ENCODE results near the gene OLFM2. TPM values are rescaled to one million over a fixed set of nuclear protein-coding genes. Genes with fewer than 3 reads are reported as not detected.

OLFM2 gene
- total and polyA plus RNA-seq, 9 of the 15 experiments (the other 6 are each of a cell fraction or from before 2014, with no cell fraction given), result 0.10 to 0.33 (median 0.23) TPM; not detected in 4

DNA sequence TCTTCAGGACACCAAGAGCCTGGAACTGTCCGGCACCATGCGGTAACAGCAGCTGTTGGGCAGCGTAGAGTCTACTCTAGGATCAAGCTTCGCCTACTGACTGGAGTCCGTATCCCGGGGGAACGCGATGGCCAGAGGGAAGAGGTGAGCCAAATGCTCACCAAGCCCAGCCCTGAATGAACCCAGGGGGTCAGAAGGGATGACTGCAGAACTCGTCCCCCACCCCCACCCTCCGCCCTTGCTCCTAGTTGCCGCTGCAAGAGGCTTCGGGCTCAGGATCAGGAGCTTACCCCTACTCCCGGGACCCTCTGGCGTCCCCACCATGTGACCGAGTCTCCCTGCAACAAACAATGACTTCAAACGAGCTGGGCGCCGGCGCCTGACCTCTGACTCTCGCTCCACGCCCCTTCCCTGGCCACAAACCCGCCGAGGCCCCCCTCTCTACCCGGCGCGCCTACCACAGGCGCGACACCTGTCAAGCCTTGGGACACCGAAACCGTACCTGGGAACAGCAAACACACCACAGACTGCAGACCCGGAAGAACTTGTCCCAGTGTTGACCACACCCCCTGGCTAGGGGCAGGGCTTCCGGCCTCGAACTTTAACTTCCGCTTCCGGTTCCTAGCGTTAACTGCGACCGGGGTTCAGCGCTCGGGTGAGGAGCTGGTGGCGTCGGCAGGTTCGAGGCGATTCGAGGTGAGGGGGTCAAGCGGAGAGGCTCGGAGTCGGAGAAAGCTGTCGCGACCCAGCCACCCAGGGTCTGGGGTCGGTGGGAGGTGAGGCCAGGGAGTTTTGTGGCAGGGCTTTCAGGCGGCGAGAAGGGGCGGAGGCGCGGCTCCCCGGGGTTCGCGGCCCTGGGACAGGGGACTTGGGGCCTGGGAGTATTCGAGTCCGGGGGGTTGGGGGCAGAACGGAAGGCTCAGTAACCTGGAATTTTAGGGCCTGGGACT, 108.8 kb downstream of the OLFM2 start, which contains the start of gene UBL5 (continued):
- TF ChIP-seq ELK1 (CRISPR knock-in tag; IDR thresholded peaks at IDR 0.05) (no peak), CCAR2 (IDR thresholded peaks at IDR 0.05; ENCODE audit: low read depth, low read length) (no peak), TSC22D4 (tag; IDR thresholded peaks at IDR 0.05) (no peak), L3MBTL2 (IDR thresholded peaks at IDR 0.05) (no peak; the same call in 1 of the 2 replicates), RCOR1 (IDR thresholded peaks at IDR 0.05; ENCODE audit: borderline replicate concordance in 1 of 2, low read depth in 2 of 2, low read length in 2 of 2) (peak in 1 of 2 experiments; percentile 51; a peak in 1 of 4 replicates), MEF2D (tag; conservative IDR thresholded peaks at IDR 0.05; ENCODE audit: low read depth) (no peak), NELFE (IDR thresholded peaks at IDR 0.05; ENCODE audit: insufficient read depth, insufficient read length) (no peak), ARID2 (IDR thresholded peaks at IDR 0.05) (no peak), SIX5 (IDR thresholded peaks at IDR 0.05; ENCODE audit: borderline replicate concordance in 1 of 2, insufficient read depth in 1 of 2, low read depth in 1 of 2, low read length in 2 of 2) (no peak; a peak in 2 of 4 replicates), ZNF766 (CRISPR knock-in tag; conservative IDR thresholded peaks at IDR 0.05) (0 out of 2 replicates have a peak, but pooled peaks have one; percentile 33)
- TF ChIP-seq, protein P1, sequence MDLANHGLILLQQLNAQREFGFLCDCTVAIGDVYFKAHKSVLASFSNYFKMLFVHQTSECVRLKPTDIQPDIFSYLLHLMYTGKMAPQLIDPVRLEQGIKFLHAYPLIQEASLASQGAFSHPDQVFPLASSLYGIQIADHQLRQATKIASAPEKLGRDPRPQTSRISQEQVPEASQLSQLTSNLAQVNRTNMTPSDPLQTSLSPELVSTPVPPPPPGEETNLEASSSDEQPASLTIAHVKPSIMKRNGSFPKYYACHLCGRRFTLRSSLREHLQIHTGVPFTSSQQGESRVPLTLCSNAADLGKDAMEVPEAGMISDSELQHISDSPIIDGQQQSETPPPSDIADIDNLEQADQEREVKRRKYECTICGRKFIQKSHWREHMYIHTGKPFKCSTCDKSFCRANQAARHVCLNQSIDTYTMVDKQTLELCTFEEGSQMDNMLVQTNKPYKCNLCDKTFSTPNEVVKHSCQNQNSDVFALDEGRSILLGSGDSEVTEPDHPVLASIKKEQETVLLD (IDR thresholded peaks at IDR 0.05), result no peak
- TF ChIP-seq, protein P2, sequence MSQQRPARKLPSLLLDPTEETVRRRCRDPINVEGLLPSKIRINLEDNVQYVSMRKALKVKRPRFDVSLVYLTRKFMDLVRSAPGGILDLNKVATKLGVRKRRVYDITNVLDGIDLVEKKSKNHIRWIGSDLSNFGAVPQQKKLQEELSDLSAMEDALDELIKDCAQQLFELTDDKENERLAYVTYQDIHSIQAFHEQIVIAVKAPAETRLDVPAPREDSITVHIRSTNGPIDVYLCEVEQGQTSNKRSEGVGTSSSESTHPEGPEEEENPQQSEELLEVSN (IDR thresholded peaks at IDR 0.05; ENCODE audit: borderline replicate concordance in 1 of 2, extremely low read depth in 1 of 2, insufficient read depth in 1 of 2, insufficient read length in 1 of 2, low read depth in 1 of 2, low read length in 1 of 2, poor library complexity in 1 of 2, severe bottlenecking in 1 of 2), result no peak
- TF ChIP-seq, protein P3, sequence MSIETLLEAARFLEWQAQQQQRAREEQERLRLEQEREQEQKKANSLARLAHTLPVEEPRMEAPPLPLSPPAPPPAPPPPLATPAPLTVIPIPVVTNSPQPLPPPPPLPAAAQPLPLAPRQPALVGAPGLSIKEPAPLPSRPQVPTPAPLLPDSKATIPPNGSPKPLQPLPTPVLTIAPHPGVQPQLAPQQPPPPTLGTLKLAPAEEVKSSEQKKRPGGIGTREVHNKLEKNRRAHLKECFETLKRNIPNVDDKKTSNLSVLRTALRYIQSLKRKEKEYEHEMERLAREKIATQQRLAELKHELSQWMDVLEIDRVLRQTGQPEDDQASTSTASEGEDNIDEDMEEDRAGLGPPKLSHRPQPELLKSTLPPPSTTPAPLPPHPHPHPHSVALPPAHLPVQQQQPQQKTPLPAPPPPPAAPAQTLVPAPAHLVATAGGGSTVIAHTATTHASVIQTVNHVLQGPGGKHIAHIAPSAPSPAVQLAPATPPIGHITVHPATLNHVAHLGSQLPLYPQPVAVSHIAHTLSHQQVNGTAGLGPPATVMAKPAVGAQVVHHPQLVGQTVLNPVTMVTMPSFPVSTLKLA (conservative IDR thresholded peaks at IDR 0.05), result peak; percentile 93 to 97
- TF ChIP-seq, protein P4, sequence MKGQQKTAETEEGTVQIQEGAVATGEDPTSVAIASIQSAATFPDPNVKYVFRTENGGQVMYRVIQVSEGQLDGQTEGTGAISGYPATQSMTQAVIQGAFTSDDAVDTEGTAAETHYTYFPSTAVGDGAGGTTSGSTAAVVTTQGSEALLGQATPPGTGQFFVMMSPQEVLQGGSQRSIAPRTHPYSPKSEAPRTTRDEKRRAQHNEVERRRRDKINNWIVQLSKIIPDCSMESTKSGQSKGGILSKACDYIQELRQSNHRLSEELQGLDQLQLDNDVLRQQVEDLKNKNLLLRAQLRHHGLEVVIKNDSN (CRISPR knock-in tag; IDR thresholded peaks at IDR 0.05), result peak; percentile 63; the same call in 1 of the 2 replicates
